ENCODE measurements around the gene PPP2R2C. TPM values are rescaled to one million over a fixed set of nuclear protein-coding genes. Genes with fewer than 3 reads are reported as not detected.

Gene PPP2R2C
- total and polyA plus RNA-seq, 2 experiments from 2014 or later = 1.3 to 9.2 TPM

GRCh38 chr4:6403400-6403685 is 69.1 kb downstream of the PPP2R2C start (continued):
- TF ChIP-seq ZNF462 (CRISPR knock-in tag; IDR thresholded peaks at IDR 0.05) = no peak
- TF ChIP-seq CTCF (conservative IDR thresholded peaks at IDR 0.05; ENCODE audit: low read depth in 2 of 2) = no peak
- TF ChIP-seq NANOG (IDR thresholded peaks at IDR 0.05; ENCODE audit: borderline replicate concordance) = no peak
- no peak for TF ChIP-seq ZNF114 (CRISPR knock-in tag; IDR thresholded peaks at IDR 0.05)
- TF ChIP-seq, protein P1, sequence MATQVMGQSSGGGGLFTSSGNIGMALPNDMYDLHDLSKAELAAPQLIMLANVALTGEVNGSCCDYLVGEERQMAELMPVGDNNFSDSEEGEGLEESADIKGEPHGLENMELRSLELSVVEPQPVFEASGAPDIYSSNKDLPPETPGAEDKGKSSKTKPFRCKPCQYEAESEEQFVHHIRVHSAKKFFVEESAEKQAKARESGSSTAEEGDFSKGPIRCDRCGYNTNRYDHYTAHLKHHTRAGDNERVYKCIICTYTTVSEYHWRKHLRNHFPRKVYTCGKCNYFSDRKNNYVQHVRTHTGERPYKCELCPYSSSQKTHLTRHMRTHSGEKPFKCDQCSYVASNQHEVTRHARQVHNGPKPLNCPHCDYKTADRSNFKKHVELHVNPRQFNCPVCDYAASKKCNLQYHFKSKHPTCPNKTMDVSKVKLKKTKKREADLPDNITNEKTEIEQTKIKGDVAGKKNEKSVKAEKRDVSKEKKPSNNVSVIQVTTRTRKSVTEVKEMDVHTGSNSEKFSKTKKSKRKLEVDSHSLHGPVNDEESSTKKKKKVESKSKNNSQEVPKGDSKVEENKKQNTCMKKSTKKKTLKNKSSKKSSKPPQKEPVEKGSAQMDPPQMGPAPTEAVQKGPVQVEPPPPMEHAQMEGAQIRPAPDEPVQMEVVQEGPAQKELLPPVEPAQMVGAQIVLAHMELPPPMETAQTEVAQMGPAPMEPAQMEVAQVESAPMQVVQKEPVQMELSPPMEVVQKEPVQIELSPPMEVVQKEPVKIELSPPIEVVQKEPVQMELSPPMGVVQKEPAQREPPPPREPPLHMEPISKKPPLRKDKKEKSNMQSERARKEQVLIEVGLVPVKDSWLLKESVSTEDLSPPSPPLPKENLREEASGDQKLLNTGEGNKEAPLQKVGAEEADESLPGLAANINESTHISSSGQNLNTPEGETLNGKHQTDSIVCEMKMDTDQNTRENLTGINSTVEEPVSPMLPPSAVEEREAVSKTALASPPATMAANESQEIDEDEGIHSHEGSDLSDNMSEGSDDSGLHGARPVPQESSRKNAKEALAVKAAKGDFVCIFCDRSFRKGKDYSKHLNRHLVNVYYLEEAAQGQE (IDR thresholded peaks at IDR 0.05; ENCODE audit: unreplicated experiment) = no peak

All from GM23338 (cell line).